H1 (cell line): ENCODE data around the gene SMYD1. TPM values are rescaled to one million over a fixed set of nuclear protein-coding genes. Genes with fewer than 3 reads are reported as not detected.

Experiments
- CTCF ChIA-PET: fragments of 300-600 bp; sonication (Branson Sonifier 250); formaldehyde crosslinking; loops from one replicate; lab custom pipeline; 2021; ENCODE audit not compliant: partially characterized antibody; lab: Charles Lee
- POLR2A ChIA-PET: fragments of 300-600 bp; sonication (Branson Sonifier 250); formaldehyde crosslinking; loops from one replicate; lab custom pipeline; 2021; ENCODE audit warnings: inconsistent platforms; ENCODE audit not compliant: partially characterized antibody; lab: Charles Lee
- DNase-seq, 2 experiments: peaks; one replicate each; pipeline versions ENCODE4 v3.0.0 to v3.0.0-alpha.2; 2010 to 2022; ENCODE audit warnings: low spot score in 2 of 2, low read depth in 1 of 2, mixed read lengths in 1 of 2
- FAIRE-seq: peaks from 2 replicates; lab custom pipeline; 2011; peaks lifted over from hg19 to GRCh38; lab: Jason Lieb, UNC
- H2AFZ ChIP-seq: 2 replicates; pipeline ENCODE4 v1.8.1; 2012; ENCODE audit warnings: low read length, inconsistent platforms
- H2AK5ac ChIP-seq: 2 replicates; pipeline ENCODE4 v1.6.1; 2013; ENCODE audit warnings: low read depth, low read length
- H2BK120ac ChIP-seq: replicated peaks from 2 replicates; pipeline ENCODE3; 2013; ENCODE audit warnings: low read depth, low read length, inconsistent platforms
- H2BK12ac ChIP-seq: 2 replicates; pipeline ENCODE4 v1.6.1; 2013; ENCODE audit warnings: low read depth, low read length
- H2BK15ac ChIP-seq: 2 replicates; pipeline ENCODE4 v1.6.1; 2013; ENCODE audit warnings: low read length
- H2BK20ac ChIP-seq: 2 replicates; pipeline ENCODE4 v1.6.1; 2013; ENCODE audit warnings: low read length
- H2BK5ac ChIP-seq: 2 replicates; pipeline ENCODE4 v1.6.1; 2013; ENCODE audit warnings: low read depth, low read length
- H3K14ac ChIP-seq: 2 replicates; pipeline ENCODE4 v1.6.1; 2013; ENCODE audit warnings: inconsistent platforms; ENCODE audit not compliant: insufficient read length
- H3K18ac ChIP-seq: 2 replicates; pipeline ENCODE4 v1.6.1; 2013; ENCODE audit warnings: low read length; ENCODE audit errors: extremely low read depth
- H3K23ac ChIP-seq: 2 replicates; pipeline ENCODE4 v1.6.1; 2013; ENCODE audit warnings: inconsistent platforms; ENCODE audit not compliant: insufficient read length
- H3K23me2 ChIP-seq: 2 replicates; pipeline ENCODE4 v1.6.1; 2013; ENCODE audit warnings: low read depth, low read length
- H3K27ac ChIP-seq: 2 replicates; pipeline ENCODE4 v1.6.1; 2011; ENCODE audit warnings: low read depth, low read length, inconsistent platforms
- H3K27me3 ChIP-seq, 4 experiments: replicated peaks in 1 of 4; 1 replicate in 1 of 4; 2 replicates in 3 of 4; pipeline versions ENCODE4 v1.6.1 to v1.8.1; 2011 to 2013; ENCODE audit warnings: low read length in 3 of 4, mild to moderate bottlenecking in 3 of 4, inconsistent platforms in 2 of 4, mixed read lengths in 2 of 4, moderate library complexity in 1 of 4; ENCODE audit not compliant: control insufficient read depth in 3 of 4, insufficient read depth in 3 of 4; ENCODE audit errors: extremely low read depth in 1 of 4
- H3K36me3 ChIP-seq, 4 experiments: 2 replicates each; pipeline versions ENCODE4 v1.6.1 to v1.8.1; 2011 to 2013; ENCODE audit warnings: mild to moderate bottlenecking in 4 of 4, low read length in 3 of 4, moderate library complexity in 2 of 4, control low read depth in 1 of 4, inconsistent platforms in 1 of 4; ENCODE audit not compliant: insufficient read depth in 4 of 4, control insufficient read depth in 2 of 4
- H3K4ac ChIP-seq: replicated peaks from 2 replicates; pipeline ENCODE3; 2013; ENCODE audit warnings: low read length, low read depth, mixed read lengths, inconsistent platforms; ENCODE audit not compliant: insufficient read length
- H3K4me1 ChIP-seq, 4 experiments: replicated peaks in 1 of 4; 1 replicate in 1 of 4; 2 replicates in 3 of 4; pipeline versions ENCODE4 v1.6.1 to v1.8.1; 2011 to 2013; ENCODE audit warnings: low read length in 3 of 4, inconsistent platforms in 2 of 4, mixed read lengths in 1 of 4; ENCODE audit not compliant: insufficient read depth in 4 of 4, control insufficient read depth in 3 of 4
- H3K4me2 ChIP-seq, 2 experiments: 2 replicates each; pipeline versions ENCODE4 v1.6.1 to v1.8.1; 2011 to 2013; ENCODE audit warnings: low read depth in 2 of 2, low read length in 2 of 2, control low read depth in 1 of 2, inconsistent platforms in 1 of 2, mild to moderate bottlenecking in 1 of 2; ENCODE audit not compliant: insufficient read depth in 1 of 2
- H3K4me3 ChIP-seq, 4 experiments: fragments of 200-600, 300-600 bp in 1 of 4; sonication (generic), shearing (Covaris generic), sonication (Bioruptor Twin) in 1 of 4; 2 replicates each; pipeline versions ENCODE4 v1.5.1 to v1.8.1; 2011 to 2016; ENCODE audit warnings: low read length in 4 of 4, low read depth in 3 of 4, control low read depth in 2 of 4, inconsistent platforms in 2 of 4, mild to moderate bottlenecking in 2 of 4, mixed read lengths in 1 of 4, moderate library complexity in 1 of 4; ENCODE audit not compliant: insufficient read depth in 2 of 4; ENCODE audit errors: extremely low read depth in 1 of 4
- H3K56ac ChIP-seq: replicated peaks from 2 replicates; pipeline ENCODE3; 2013; ENCODE audit warnings: low read depth, mild to moderate bottlenecking, mixed read lengths, low read length, inconsistent platforms; ENCODE audit not compliant: insufficient read length
- H3K79me1 ChIP-seq: 2 replicates; pipeline ENCODE4 v1.6.1; 2013; ENCODE audit warnings: low read depth, low read length, control low read depth
- H3K79me2 ChIP-seq, 2 experiments: 2 replicates each; pipeline versions ENCODE4 v1.6.1 to v1.8.1; 2012 to 2013; ENCODE audit warnings: low read length in 2 of 2, mild to moderate bottlenecking in 2 of 2, inconsistent platforms in 1 of 2; ENCODE audit not compliant: insufficient read depth in 2 of 2, control insufficient read depth in 1 of 2
- H3K9ac ChIP-seq, 4 experiments: replicated peaks in 1 of 4; 1 replicate in 1 of 4; 2 replicates in 3 of 4; pipeline versions ENCODE4 v1.6.1 to v1.8.1; 2011 to 2013; ENCODE audit warnings: low read depth in 3 of 4, low read length in 3 of 4, control low read depth in 2 of 4, mild to moderate bottlenecking in 2 of 4, moderate library complexity in 2 of 4, inconsistent platforms in 1 of 4; ENCODE audit errors: extremely low read depth in 1 of 4
- H3K9me3 ChIP-seq, 2 experiments: 2 replicates each; pipeline versions ENCODE4 v1.6.1 to v1.8.1; 2012 to 2013; ENCODE audit warnings: mild to moderate bottlenecking in 2 of 2, moderate library complexity in 2 of 2, control low read depth in 1 of 2, inconsistent platforms in 1 of 2, low read depth in 1 of 2, low read length in 1 of 2, mixed read lengths in 1 of 2; ENCODE audit not compliant: insufficient read depth in 2 of 2
- H4K20me1 ChIP-seq, 2 experiments: replicated peaks in 1 of 2; 2 replicates each; pipeline versions ENCODE3 to v1.8.1; 2011 to 2013; ENCODE audit warnings: inconsistent platforms in 2 of 2, low read length in 2 of 2, mild to moderate bottlenecking in 1 of 2; ENCODE audit not compliant: insufficient read depth in 2 of 2, control insufficient read depth in 1 of 2
- H4K5ac ChIP-seq: 2 replicates; pipeline ENCODE4 v1.6.1; 2013; ENCODE audit warnings: low read length, low read depth, mixed read lengths, inconsistent platforms; ENCODE audit not compliant: insufficient read length
- H4K8ac ChIP-seq: 2 replicates; pipeline ENCODE4 v1.8.0; 2013; ENCODE audit warnings: mild to moderate bottlenecking, moderate library complexity, low read length, inconsistent platforms; ENCODE audit not compliant: insufficient read depth; ENCODE audit errors: extremely low read depth
- H4K91ac ChIP-seq: replicated peaks from 2 replicates; pipeline ENCODE3; 2013; ENCODE audit warnings: low read length, mixed read lengths, inconsistent platforms; ENCODE audit not compliant: insufficient read length
- ASH2L ChIP-seq: fragments of 200-600, 300-600 bp; sonication (generic); IDR thresholded peaks from one replicate; pipeline ENCODE4 v1.7.1; 2017; ENCODE audit warnings: low read length
- BRCA1 ChIP-seq: IDR thresholded peaks from 2 replicates; pipeline ENCODE4 v1.6.1; 2012; ENCODE audit warnings: low read depth, low read length, improper control_type of control experiment
- CREB1 ChIP-seq: IDR thresholded peaks from 2 replicates; pipeline ENCODE4 v1.6.1; 2012; ENCODE audit warnings: inconsistent platforms
- CTBP2 ChIP-seq: IDR thresholded peaks from 2 replicates; pipeline ENCODE4 v1.7.0; 2011; ENCODE audit warnings: borderline replicate concordance, mild to moderate bottlenecking, moderate library complexity, mixed read lengths, low read length; ENCODE audit not compliant: insufficient read depth, insufficient read length
- EP300 ChIP-seq, 2 experiments: IDR thresholded peaks; 1 replicate in 1 of 2; 2 replicates in 1 of 2; pipeline ENCODE4 v1.6.1; 2011 to 2012; ENCODE audit warnings: low read depth in 2 of 2, low read length in 2 of 2, mild to moderate bottlenecking in 2 of 2, borderline replicate concordance in 1 of 2, inconsistent platforms in 1 of 2, moderate library complexity in 1 of 2
- HDAC2 ChIP-seq, 2 experiments: fragments of 300-600 bp in 1 of 2; sonication (generic) in 1 of 2; IDR thresholded peaks; 2 replicates each; pipeline ENCODE4 v1.6.1; 2011 to 2012; ENCODE audit warnings: low read depth in 2 of 2, low read length in 2 of 2, mild to moderate bottlenecking in 2 of 2, moderate library complexity in 2 of 2, borderline replicate concordance in 1 of 2, inconsistent platforms in 1 of 2
- KDM4A ChIP-seq: IDR thresholded peaks from one replicate; pipeline ENCODE4 v1.7.1; 2012; ENCODE audit warnings: low read depth, mild to moderate bottlenecking, moderate library complexity, low read length, inconsistent platforms; ENCODE audit not compliant: severe bottlenecking
- NANOG ChIP-seq: IDR thresholded peaks from 2 replicates; pipeline ENCODE4 v1.6.1; 2011; ENCODE audit warnings: low read length, low read depth, mild to moderate bottlenecking, inconsistent platforms; ENCODE audit not compliant: insufficient read depth, poor library complexity, severe bottlenecking
- RNF2 ChIP-seq: fragments of 200-900, 300-1000 bp; sonication (generic); IDR thresholded peaks from 2 replicates; pipeline ENCODE4 v1.7.1; 2016; ENCODE audit warnings: borderline replicate concordance, low read depth, mild to moderate bottlenecking, antibody characterized with exemption, low read length; ENCODE audit not compliant: poor library complexity, severe bottlenecking; ENCODE audit errors: missing control alignments
- SIN3A ChIP-seq, 2 experiments: IDR thresholded peaks in 1 of 2; conservative IDR thresholded peaks in 1 of 2; 2 replicates each; pipeline ENCODE4 v1.6.1; 2011 to 2012; ENCODE audit warnings: low read length in 2 of 2, improper control_type of control experiment in 1 of 2, low read depth in 1 of 2, mild to moderate bottlenecking in 1 of 2
- SIRT6 ChIP-seq: IDR thresholded peaks from one replicate; pipeline ENCODE4 v1.7.1; 2012; ENCODE audit warnings: low read length, inconsistent platforms
- SUZ12 ChIP-seq: fragments of 200-600 bp; sonication (generic); IDR thresholded peaks from 2 replicates; pipeline ENCODE4 v1.6.1; 2012; ENCODE audit warnings: mild to moderate bottlenecking, inconsistent platforms, low read length, moderate library complexity, mixed read lengths
- WGBS, 2 experiments: shearing (Covaris generic) in 1 of 2; methylation state at CpG; one replicate each; pipeline versions ENCODE4 v1.1.6 to v1.1.7; 2013 to 2015; ENCODE audit warnings: low lambda C conversion rate in 2 of 2, mixed read lengths in 2 of 2, inconsistent platforms in 1 of 2, low coverage in 1 of 2, missing lambda C conversion rate in 1 of 2; ENCODE audit not compliant: insufficient replicate concordance in 2 of 2, insufficient coverage in 1 of 2, insufficient read length in 1 of 2; ENCODE audit errors: extremely low coverage in 1 of 2, missing lambda C conversion rate in 1 of 2; 5-methylcytosine and 5-hydroxymethylcytosine counted together
- polyA plus RNA-seq, 7 experiments: library from polyadenylated mRNA; depleted of rRNA in 3 of 7; stranded (reverse) in 5 of 7; unstranded in 2 of 7; fragments of >200 nt in 5 of 7; fragments of 200-250 nt in 2 of 7; gene quantifications; 1 replicate in 5 of 7; 2 replicates in 1 of 7; 4 replicates in 1 of 7; pipeline versions ENCODE4 v1.2.1 to v1.2.3, GENCODE V29; 2011 to 2013; ENCODE audit warnings: missing spikeins in 2 of 7, mixed read lengths in 2 of 7
- total RNA-seq: library from RNA; stranded (reverse); fragmentation: NEBNext Ultra II Directional; extraction: Animal tissue kit (Norgen Biotek cat#: 25700); gene quantifications from 2 replicates; pipeline ENCODE4 v1.2.1, GENCODE V29; 2021

The SMYD1 gene
- total and polyA plus RNA-seq, 2 of the 8 experiments (the other 6 are each of a cell fraction or from before 2014, with no cell fraction given): 0.06 TPM; not detected in 1

DNA sequence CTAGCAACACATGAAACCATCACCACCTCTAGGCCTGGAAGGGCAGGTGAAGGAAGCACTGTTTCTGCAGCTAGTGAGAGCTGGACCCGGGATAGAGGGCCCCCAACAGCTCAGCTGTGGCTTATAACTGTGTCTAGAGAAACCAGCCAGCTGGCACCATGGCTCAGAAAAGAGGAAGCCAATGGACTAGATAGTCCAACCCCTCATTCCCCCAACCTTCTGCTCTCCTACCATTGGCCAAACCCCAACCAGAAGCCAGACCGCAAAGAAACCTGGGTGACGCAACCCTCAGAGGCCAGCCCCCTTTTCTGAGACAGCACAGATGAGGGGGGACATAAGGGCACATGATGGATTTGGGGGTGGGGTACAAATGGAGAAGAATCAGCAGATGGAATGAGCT, 24.3 kb downstream of the SMYD1 start:
- H2BK15ac ChIP-seq: no peak overlapping the region
- H4K91ac ChIP-seq: no peak overlapping the region
- no peak overlapping the region for H2BK5ac ChIP-seq
- no peak overlapping the region for H4K8ac ChIP-seq
- H3K4me2 ChIP-seq: no peak overlapping the region
- no peak overlapping the region for H3K27ac ChIP-seq
- H4K20me1 ChIP-seq: no peaks in the 10 kb centered on the region
- ChIA-PET POLR2A (interaction anchor here (0.8 to 1.2 kb wide), 2 partner anchors 37 to 75 kb away, joined by 3 read pairs; no protein-coding TSS in a partner anchor), CTCF (interaction anchor here (0.5 to 0.8 kb wide), 2 partner anchors 32 to 329 kb away, joined by 3 to 4 read pairs; no protein-coding TSS in a partner anchor)
- no peaks in the 10 kb centered on the region for H3K79me2 ChIP-seq
- no peak overlapping the region for H3K4me3 ChIP-seq
- no peak overlapping the region for H3K56ac ChIP-seq
- H3K18ac ChIP-seq: no peak overlapping the region
- no peak overlapping the region for H3K23ac ChIP-seq
- no peaks in the 10 kb centered on the region for H3K27me3 ChIP-seq
- no peak overlapping the region for H3K9ac ChIP-seq
- H2BK120ac ChIP-seq: no peak overlapping the region
- FAIRE-seq (no peak), DNase-seq (no peak)
- no peak overlapping the region for H2BK20ac ChIP-seq
- no peak overlapping the region for H4K5ac ChIP-seq
- no peaks in the 10 kb centered on the region for H3K36me3 ChIP-seq
- H2AFZ ChIP-seq: no peak overlapping the region
- no peaks in the 10 kb centered on the region for H3K79me1 ChIP-seq
- 63% methylated on average over 3 of the region's 3 CpGs; no CpG with 5 or more reads in 1 of the 2 experiments for WGBS, 2 experiments
- no peak overlapping the region for H2BK12ac ChIP-seq
- H3K4me1 ChIP-seq: peaks cover 0 to 4% (median 2%) of the 10 kb centered on the region in 4 experiments; a peak in 4 of 7 replicates
- no peaks in the 10 kb centered on the region for H3K23me2 ChIP-seq
- H3K9me3 ChIP-seq: no peaks in the 10 kb centered on the region
- no peak overlapping the region for H2AK5ac ChIP-seq
- H3K4ac ChIP-seq: no peak overlapping the region
- H3K14ac ChIP-seq: no peak overlapping the region
- no peak for TF ChIP-seq RNF2
- TF ChIP-seq EP300 (IDR thresholded peaks at IDR 0.05; ENCODE audit: borderline replicate concordance in 1 of 2, low read depth in 2 of 2, low read length in 2 of 2): no peak
- TF ChIP-seq BRCA1: no peak
- no peak for TF ChIP-seq NANOG
- no peak for TF ChIP-seq CREB1
- no peak for TF ChIP-seq SUZ12
- no peak for TF ChIP-seq SIRT6
- no peak for TF ChIP-seq KDM4A
- no peak for TF ChIP-seq ASH2L
- no peak for TF ChIP-seq HDAC2 (IDR thresholded peaks at IDR 0.05; ENCODE audit: borderline replicate concordance in 1 of 2, low read depth in 2 of 2, low read length in 2 of 2)
- no peak for TF ChIP-seq CTBP2
- TF ChIP-seq SIN3A (conservative IDR thresholded peaks at IDR 0.05 in 1 of 2, IDR thresholded peaks at IDR 0.05 in 1 of 2; ENCODE audit: low read depth in 1 of 2, low read length in 2 of 2): no peak
